ENCODE results near the gene AUTS2.

AUTS2 gene

GRCh38 chr7:69593511-69593910, 4.8 kb upstream of the AUTS2 start:
- H3K4me3 ChIP-seq (ENCODE audit: low read depth, low read length), result no peak overlapping the region
- TF ChIP-seq, protein P1, sequence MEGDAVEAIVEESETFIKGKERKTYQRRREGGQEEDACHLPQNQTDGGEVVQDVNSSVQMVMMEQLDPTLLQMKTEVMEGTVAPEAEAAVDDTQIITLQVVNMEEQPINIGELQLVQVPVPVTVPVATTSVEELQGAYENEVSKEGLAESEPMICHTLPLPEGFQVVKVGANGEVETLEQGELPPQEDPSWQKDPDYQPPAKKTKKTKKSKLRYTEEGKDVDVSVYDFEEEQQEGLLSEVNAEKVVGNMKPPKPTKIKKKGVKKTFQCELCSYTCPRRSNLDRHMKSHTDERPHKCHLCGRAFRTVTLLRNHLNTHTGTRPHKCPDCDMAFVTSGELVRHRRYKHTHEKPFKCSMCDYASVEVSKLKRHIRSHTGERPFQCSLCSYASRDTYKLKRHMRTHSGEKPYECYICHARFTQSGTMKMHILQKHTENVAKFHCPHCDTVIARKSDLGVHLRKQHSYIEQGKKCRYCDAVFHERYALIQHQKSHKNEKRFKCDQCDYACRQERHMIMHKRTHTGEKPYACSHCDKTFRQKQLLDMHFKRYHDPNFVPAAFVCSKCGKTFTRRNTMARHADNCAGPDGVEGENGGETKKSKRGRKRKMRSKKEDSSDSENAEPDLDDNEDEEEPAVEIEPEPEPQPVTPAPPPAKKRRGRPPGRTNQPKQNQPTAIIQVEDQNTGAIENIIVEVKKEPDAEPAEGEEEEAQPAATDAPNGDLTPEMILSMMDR (IDR thresholded peaks at IDR 0.05; ENCODE audit: low read depth, low read length, missing control alignments), result no peak
- DNase-seq (ENCODE audit: low read depth), result no peak

GRCh38 chr7:69595415-69595814, 2.9 kb upstream of the AUTS2 start:
- TF ChIP-seq, protein P1 (IDR thresholded peaks at IDR 0.05; ENCODE audit: low read depth, low read length, missing control alignments), result no peak
- no peak overlapping the region for H3K4me3 ChIP-seq (ENCODE audit: low read depth, low read length)
- no peak for DNase-seq (ENCODE audit: low read depth)

GRCh38 chr7:69596056-69596455, 2.2 kb upstream of the AUTS2 start:
- no peak for DNase-seq (ENCODE audit: low read depth)
- TF ChIP-seq, protein P1 (IDR thresholded peaks at IDR 0.05; ENCODE audit: low read depth, low read length, missing control alignments), result no peak
- H3K4me3 ChIP-seq (ENCODE audit: low read depth, low read length), result no peak overlapping the region

DNA sequence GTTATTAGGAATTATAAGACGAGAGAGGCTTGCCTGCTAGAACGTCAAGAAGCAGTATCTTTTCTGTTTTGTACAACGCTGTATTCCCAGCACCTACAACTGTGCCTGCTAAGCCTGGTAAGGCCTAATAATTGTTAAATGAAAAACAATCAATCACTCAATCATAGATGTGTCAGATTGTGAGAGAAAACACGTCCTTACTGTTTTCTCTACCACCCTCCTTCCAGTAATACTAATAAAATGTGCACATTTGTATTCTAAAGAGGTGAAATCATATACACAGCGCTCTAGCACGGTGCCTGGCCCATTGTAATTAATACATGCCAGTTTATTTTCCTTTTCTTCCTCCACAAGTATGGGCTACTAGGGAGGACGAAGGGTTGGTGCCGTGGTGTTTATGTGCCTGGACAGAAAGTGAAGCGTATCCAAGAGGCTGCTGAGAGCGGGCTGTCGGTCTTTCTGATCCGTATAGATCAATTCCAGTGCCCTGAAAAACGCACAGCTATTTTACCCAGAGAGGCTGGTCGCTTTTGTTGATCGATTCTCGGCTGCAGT, 1.5 kb upstream of the AUTS2 start:
- no peak for DNase-seq (ENCODE audit: low read depth)
- TF ChIP-seq, protein P1 (IDR thresholded peaks at IDR 0.05; ENCODE audit: low read depth, low read length, missing control alignments), result no peak
- H3K4me3 ChIP-seq (ENCODE audit: low read depth, low read length), result no peak overlapping the region; the same call in 1 of the 2 replicates

- DNase-seq (ENCODE audit: low read depth), result no peak
- TF ChIP-seq, protein P1 (IDR thresholded peaks at IDR 0.05; ENCODE audit: low read depth, low read length, missing control alignments), result no peak
- H3K4me3 ChIP-seq (ENCODE audit: low read depth, low read length), result peak overlapping the region; percentile 88
Measured at GRCh38 chr7:69597278-69598076, 798 bp upstream of the AUTS2 start.

DNA sequence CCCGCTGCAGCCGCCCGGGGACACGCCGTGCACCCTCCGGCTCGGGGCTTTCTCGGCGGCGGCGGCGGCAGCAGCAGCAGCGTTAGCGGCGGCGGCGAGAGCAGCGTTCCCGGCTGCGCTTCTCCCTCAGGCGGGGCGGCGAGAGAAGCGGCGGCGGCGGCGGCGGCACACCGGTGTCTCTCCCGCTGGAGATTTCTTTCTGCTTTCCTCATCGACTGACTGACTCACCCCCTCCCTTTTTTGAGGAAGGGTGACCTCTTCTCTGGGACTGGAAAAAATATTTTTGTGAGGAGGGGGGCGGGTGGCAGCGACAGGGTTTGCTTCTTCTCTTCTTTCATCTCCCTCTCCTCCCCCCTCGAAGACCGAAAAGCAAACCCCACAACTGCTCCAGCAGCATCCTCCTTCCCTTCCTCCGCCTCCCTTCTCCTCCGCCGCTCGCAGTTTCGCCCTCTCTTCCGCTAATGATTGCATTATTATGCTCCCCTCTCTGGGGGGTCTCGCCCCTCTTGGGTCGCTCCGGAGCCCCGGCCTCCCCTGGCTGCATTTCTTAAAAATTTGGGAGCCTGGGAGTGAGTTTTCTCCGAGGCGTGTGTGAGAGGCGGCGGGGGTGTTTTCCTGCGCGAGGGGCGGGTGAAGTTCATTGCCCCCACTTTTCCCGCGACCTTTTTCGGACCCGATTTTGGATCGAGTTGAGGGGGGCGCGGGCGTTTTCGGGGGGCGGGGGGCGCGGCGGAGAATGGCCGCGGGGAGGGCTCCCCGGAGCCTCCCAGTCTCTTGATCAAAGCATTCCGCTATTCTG, 411 bp downstream of the AUTS2 start:
- DNase-seq (ENCODE audit: low read depth), result no peak
- H3K4me3 ChIP-seq (ENCODE audit: low read depth, low read length), result peak overlapping the region; percentile 88
- TF ChIP-seq, protein P1 (IDR thresholded peaks at IDR 0.05; ENCODE audit: low read depth, low read length, missing control alignments), result no peak

Data from GM12864 (cell line).